ENCODE data around the gene CUL1.
A peak's percentile ranks its signal among the peaks of the same experiment; 100 is the strongest.

CUL1 gene

DNA sequence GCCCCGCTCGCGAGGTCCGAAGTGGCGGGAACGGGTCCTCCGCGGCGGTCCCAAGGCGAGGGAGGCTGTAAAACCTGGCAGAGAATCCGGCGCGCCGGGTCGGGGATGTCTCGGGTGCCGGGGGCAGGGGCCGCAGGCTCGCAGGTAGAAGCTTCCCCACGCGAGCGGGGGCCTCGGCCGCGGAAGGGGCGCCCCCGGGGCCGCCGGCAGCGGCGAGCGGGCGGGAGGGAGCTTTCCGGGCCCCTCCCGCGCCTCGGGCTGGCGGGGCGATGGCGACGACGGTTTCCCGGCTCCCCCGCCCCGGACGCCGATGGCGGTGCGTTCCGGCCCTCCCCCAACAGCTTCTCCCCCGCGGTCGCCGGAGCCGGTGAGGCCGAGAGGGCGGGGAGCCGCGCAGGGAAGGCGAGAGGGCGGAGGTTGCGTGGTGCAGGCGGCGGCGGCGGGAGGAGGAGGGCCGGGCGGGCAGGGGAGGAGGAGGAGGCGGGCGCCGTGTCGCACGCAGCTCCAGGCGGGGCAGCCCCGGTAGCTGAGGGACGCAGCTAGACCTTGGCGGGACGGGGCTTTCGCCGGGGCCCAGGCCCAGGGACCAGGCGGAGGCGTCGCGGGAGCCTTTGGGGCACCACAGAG lies at the start of gene CUL1:
CUL1 (plus strand) TSS at position 507 of the 627 bp plus-strand sequence. CDS start 31,220 bp downstream, outside the sequence.
- peak; percentile 63 for DNase-seq

DNA sequence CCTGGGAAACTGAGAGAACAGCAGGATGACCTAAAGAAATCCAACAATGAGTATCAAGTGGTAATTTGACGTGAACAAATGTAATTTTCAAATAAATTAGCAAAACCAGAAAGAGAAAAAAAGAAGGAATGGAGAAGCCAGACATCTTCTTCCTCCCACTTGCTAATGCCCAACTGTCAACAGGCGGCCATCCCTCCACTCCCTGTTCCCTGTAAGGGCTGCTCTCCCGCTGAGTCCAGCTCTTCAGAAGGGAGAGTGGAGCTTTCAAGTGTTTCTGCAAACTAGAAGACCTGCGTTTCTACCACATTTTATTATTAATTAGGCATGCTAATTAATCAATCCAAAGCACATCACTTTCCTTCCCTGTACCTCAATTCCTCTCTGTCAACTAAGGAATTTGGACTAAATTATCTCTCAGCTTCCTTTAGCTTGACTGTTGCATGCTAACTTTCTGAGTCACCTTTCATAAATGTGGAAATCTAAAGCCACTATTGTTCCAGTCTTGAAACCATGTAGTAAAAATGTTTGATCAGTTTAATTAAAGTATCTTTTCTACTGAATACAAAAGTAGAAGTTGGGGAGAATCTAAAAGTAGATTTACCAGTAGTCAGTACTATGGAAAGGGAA lies 48.4 kb upstream of the CUL1 start:
- DNase-seq, result no peak

DNA sequence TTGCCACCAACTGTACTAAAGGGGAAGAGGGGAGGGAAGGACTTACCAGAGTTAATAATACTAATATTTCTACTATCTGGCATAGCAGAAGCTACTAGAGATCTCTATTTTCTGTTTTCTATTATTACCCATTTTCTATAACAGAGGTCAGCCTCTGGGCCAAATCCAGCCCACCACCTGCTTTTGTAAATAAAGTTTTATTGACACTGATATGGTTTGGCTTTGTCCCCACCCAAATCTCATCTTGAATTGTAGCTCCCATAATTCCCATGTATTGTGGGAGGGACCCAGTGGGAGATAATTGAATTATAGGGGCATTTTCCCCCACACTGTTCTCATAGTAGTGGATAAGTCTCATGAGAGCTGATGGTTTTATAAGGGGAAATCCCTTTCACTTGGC lies 45.9 kb upstream of the CUL1 start:
- DNase-seq, result no peak

DNA sequence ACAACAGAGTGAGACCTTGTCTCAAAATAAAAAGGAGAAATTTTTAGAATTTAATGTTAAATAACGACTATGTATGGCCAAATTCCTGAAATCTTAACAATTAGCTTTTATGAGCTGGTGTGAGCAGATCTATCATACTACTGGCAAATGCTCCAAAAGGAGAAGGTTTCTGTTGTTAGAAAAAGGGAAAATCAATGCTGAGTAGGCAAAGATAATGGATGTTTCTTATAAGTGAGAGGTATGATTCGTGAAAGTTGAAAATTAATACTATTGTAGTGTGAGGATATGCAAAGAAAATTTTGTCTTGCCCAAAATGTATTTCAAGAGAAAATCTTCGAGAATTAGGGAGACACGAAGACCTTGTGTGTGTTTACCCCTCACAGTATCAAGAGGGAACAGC lies 40.8 kb upstream of the CUL1 start:
- DNase-seq, result no peak

DNA sequence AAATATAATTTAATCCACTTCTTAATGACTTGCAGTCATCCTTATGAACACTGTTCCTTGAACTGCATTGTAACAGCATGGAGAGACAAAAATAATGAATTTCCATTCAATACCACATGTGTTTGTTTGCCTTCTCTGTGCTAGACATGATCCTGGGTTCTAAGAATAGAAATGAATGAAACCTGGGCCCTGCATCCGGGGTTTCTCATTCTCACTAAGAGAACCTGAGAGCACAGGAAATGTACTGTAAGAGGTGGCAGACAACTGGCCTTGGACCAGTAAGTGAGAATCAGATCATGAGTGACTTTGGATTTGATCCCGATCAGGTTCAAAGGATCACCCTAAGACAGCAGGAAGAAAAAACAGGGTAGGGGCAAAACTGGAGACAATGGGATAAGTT lies 37.2 kb upstream of the CUL1 start:
- DNase-seq, result no peak

DNA sequence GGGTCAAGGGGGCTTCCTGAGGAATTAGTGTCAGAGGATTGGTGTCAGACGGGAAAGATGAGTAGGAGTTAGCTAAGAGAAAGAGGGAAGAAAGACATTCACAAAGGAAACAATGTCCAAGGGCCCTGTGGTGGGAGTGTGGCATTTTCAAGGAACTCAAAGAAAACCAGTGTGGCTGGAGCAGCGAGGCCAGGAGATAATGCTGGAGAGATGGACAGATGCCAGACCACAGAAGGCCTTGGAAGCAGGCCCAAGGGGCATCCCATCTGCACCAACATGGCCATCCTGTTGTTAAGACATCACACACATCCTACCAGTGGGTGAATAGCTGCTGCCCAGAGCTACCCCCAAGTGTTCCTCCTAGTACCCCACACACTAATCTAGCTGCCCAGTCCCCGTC lies 36.1 kb upstream of the CUL1 start:
- DNase-seq, result no peak

DNA sequence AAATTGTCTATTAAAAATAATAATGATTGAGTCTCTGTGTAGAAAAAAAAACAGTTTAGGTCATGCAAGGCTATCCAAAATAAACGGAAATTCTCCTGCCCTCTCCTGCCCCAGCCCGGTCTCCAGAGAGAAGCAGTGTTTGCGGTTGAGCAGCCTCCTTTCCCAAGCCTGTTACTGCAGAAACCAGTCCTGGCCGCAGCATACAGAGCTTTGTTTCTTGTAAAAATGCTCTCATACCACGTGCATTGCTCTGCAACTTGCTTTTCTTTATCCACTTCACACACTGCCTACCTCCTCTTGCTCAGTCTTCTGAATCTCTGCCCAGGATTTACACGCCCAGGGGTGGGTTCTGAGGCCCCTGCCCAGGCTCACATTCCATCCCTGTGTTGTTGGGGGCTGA lies 34.4 kb upstream of the CUL1 start:
- no peak for DNase-seq

DNA sequence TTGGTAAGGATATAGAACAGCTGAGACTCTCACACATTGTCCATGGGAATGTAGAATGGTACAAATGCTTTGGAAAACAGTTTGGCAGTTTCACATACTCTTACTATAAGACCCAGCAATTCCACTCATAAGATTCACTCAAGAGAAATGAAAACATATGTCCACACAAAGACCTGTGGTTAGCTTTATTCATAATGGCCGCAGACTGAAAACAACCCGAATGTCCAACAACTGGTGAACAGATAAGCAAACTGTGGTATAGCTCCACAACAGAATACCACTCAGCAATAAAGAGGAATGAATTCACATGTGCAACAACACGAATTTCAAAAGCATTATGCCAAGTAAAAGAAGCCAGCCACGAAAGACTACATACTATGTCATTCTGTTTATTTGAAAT lies 33.5 kb upstream of the CUL1 start:
- DNase-seq, result no peak

DNA sequence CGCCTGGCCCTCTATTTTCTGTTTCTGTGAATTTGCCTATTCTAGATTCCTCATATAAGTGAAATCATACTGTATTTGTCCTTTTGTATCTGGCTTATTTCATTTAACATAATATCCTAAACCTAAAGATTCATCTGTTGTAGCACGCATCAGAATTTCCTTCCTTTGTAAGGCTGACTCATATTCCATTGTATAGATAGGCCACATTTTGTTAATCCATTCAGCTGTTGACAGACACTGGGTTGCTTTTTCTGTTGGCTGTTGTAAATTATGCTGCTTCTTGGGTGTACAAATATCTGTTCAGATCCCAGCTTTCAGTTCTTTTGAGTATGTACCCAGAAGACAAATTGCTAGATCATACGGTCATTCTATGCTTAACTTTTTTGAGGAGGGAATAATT lies 28.8 kb upstream of the CUL1 start:
- no peak for DNase-seq

DNA sequence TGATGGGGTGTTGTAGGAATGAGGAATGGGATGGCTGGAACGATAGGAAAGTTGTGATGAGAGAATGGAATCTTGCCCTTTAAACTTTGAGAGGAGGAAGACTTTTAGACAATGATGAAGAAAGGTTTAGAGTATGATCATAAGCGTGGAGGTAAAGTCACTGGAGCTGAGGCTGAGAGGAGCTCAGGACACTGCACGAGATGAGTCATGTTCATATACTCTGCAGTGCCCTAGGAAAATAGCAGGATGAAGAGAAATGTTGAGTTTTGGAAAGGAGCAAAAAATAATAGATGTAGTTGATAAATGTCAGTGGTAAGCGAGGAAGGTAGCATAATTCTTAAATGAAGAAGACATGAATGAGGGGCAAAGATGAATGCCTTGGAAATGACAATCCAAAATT lies 28.3 kb upstream of the CUL1 start:
- no peak for DNase-seq

DNA sequence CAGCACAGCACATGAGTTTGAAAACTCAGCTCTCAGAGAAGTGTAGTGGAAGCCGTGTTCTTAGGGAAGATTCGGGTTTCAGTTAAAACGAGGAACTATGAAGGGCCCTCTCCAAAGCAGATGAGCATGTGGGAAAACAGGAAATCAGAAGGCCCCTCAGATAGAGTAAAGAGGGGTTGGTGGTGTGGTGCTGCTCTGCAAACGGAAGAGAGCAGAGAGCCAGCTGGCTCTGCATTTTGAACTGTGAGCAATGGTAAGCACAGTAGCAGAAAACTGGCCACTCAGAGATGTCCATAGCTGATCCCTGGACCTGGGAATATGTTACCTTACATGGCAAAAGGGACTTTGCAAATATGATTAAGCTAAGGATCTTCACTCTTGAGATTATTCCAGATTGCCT lies 27.9 kb upstream of the CUL1 start:
- no peak for DNase-seq

DNA sequence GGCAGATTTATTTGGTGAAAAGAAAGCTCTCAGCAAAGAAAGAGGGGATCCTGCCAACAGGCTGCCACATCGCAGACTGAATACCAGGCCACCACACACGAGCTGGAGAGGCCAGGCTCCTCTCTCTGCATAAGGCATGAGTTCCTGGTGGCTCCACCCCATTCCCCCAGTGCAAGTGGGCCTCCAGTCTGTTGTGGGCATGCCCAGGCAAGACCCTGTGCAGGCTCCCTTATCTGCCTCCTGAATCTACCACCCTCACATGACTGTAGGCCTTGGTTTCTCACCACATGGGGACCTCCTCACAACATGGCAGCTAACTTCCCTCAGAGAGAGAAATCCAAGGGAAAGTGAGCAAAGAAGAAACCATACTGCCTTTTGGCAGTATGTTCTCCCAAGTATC lies 26.7 kb upstream of the CUL1 start:
- DNase-seq, result no peak

DNA sequence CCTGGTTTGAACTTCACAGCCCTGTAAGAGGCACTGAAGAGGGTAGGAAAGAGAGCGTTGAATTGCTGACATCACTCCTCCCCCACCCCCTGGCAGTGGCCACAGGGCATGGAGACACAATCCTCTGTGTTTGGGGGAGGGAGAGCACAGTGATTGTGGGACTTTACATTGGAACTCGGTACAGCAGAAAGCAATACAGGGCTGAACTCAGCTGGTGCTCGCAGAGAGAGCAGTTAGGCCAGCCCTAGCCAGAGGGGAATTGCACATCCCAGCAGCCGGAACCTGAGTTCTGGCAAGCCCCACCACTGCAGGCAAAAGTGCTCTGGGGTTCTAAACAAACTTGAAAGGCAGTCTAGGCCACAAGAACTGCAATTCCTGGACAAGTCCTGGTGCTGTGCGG lies 24.0 kb upstream of the CUL1 start:
- no peak for DNase-seq

DNA sequence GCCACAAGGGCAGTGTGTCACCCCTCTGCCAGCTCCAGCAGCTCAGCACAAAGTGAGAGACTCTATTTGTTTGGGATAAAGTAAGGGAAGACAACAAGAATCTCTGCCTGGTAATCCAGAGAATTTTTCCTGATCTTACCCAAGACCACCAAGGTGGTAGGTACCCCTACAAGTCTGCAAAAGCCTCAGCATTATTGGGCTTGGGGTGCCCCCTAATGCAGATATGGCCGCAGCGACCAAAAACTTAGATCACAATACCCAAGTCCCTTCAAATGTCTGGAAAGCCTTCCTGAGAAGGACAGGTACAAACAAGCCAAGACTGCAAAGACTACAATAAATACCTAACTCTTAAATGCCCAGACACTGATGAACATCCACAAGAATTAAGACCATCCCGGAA lies 22.4 kb upstream of the CUL1 start:
- DNase-seq, result no peak

DNA sequence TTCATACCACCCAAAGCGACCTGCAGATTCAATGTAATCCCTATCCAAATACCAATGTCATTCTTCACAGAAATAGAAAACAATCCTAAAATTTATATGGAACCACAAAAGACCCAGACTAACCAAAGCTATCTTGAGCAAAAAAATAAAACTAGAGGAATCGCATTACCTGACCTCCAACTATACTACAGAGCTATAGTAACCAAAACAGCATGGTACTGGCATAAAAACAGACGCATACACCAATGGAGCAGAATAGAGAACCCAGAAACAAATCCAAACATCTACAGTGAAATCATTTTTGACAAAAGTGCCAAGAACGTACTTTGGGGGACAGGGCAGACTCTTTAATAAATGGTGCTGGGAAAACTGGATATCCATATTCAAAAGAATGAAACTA lies 16.9 kb upstream of the CUL1 start:
- DNase-seq, result no peak

DNA sequence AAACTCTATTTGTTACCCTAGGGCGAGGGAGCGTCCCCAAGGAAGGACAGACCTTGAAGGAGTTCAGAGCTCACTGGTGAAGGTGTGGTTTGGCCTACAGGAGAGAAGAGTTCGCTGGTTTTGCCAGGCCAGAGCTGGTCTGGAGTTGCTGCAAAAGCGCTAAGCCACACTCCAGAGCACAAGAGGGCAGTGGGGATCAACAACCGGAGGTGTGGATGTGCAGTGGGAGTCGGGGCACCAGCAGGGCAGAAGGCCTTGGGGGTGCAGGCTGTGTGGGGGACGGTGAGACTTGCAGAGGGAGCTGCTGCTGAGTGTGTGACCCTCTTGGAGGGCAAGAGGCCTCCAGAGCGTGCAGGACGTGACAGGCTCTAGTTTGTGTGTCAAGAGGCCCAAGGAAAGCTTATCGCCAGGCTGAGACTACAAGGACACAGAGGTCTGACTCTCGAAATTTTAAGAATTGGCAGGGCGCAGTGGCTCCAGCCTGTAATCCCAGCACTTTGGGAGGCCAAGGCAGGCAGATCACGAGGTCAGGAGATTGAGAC lies 14.3 kb upstream of the CUL1 start:
- no peak for DNase-seq

DNA sequence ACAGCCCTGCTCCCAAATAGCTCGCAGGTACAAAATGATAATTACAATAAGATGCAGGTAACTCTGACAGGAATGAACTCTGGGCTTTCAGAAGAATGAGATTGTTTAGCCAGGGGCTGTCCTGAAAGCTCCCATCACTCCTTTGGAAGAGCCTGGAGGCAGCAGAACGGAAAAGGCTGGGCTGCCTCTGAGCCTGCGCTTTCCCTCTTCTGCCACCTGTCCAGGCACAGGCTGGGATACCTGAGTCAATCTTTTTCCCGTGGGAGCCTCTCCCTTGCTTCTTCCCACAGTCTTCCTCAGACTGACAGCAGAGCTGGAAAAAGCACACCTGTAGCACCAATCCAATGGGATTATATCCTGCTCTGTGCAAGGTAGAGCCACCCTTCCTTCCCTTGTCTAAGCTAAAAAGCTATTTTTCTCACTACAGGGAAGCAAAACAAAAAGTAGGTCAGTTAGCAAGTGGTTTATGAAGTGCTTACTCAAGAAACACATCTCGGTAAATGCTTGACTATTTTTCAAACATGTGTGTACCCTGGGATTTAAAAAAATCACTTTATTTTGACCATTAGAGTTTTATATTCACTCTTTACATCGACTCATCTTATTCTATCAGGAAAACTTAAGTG lies 12.3 kb upstream of the CUL1 start:
- DNase-seq, result no peak

DNA sequence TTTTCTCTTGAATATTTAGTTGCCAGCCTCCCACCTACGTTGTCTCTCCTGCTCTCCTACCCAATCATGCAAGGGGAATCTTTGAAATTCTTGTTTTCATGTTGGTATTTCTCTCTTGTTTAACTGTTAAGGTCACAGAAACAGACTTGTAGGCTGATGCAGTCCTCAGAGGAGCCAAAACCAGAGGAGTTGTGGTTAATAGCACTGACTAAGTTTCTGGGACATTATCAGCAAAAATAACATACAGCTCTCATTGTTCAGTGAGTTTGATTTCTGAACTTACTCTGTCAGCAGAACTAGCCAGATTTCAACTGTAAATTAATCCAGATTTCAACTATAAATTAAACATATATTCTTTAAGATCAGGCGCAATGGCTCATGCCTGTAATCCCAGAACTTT lies 11.1 kb upstream of the CUL1 start:
- no peak for DNase-seq

DNA sequence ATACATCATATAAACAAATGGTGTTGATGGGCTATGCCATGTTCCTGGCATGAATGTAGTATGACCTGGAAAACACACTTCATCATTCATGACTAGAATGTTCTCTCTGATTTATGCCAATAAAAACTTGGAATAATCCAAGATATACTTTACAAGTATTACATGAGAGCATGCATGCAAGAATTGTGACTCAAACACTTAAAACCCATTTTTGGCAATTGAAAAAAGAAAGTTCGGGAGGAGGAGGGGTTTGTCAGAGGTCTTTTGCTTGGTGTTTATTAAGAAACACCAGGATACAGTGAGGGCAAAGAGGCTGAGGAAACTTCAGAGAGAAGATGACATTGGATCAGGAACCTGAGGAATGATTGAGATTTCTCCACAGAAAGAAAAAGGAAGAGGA lies 10.2 kb upstream of the CUL1 start:
- no peak for DNase-seq

DNA sequence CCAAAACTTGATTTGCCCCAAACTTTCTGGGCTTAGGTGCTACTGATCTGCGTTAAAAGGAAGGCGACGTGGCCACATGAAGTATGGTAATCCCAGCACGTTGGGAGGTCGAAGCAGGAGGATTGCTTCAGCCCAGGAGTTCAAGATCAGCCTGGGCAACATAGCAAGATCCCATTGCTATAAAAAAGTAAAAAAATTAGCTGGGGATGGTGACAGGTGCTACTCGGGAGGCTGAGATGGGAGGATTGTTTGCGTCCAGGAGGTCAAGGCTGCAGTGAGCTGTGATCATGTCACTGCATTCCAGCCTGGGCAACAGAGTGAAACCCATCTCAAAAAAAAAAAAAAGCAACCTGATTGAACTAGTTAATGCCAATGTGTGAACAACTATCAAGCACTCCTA lies 5.1 kb upstream of the CUL1 start:
- DNase-seq, result no peak

DNA sequence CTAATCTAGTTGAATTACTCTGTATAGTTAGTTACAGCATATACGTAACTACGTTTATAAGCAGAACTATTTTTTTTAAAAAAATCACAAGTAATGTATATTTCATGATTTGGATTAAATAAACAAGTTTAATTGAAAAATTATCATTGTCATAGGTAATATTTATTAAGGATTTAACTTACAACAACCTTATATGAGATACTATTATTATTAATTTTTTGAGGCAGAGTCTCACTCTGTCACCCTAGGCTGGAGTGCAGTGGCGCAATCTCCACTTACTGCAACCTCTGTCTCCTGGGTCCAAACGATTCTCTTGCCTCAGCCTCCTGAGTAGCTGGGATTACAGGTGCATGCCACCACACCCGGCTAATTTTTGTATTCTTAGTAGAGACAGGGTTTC lies 4.1 kb upstream of the CUL1 start:
- DNase-seq, result no peak

DNA sequence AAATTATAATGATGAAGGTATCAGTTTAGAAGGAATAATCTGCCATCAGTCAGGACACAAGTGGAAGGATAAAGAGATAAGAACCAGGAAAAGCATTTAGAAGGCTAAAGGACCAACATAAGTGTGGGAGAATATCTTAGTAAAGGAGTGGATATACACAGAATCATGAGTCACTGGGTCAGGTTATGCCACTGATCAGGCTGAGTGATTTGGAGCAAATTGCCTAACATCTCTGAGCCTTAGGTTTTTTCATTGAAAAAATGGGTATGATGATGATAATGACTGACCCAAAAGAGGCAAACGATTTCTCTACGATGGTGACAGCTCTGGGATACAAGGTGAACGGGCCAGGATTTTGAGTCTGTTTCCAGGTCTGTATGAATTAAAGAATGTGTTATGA lies 2.8 kb upstream of the CUL1 start:
- no peak for DNase-seq

DNA sequence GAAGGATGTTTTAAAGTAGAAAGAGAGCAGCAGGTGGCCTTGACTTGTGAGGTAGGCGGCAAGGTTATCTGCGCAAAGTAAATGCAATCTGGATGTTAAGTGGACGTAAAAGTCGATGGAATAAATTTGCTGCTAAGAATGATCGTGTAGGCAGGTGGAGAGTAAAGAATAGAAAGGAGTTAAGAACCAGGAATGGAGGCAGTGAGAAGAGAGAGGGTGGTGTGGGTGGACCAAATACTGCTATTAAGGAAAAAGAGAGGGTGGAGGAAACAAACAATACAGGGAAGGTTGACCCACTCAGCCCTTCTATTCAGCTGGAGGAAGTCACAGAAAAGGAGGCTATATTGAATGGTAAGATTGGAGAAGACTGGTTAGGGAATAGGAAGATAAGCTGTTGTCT lies 1.9 kb upstream of the CUL1 start:
- DNase-seq, result no peak

DNA sequence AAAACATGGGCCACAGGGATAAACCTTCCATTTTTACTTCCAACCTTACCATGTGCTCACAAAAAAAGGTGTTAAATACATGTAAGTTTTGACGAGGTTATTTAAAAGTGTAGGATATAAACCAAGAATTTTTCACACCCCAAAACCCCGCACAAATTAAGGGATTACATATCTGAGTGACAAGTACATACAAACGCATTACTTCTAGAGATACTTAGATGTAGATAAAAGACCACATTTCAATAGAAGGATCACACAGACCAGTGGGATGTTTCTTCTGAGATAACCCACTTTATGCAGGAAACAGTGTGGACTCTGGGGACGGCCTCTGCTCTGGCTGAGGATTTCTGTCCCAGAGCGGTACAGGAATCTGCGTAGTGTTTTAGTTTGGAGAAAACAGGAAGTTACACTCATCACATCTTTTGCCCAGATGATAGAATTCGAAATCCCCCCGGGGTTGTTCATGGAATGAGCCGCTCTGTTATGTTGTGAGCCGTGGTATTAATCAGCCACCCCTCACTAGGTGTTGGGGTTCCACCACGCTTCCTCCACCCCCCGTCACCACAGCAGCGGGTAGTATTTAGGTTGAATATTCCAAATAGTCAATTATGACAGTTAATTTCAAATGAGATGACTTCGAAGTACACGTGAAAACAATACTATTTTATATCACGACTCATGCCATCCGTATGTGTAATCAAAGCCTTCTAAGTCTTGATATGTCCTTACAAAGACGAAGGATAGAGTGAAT lies 1.3 kb upstream of the CUL1 start:
- no peak for DNase-seq
